DOHH2 (cell line): ENCODE measurements around the gene LYSET.

Experiments used
- CTCF ChIP-seq: fragments of 200-600 bp; sonication (generic); IDR thresholded peaks from one replicate; pipeline ENCODE4 v1.5.1; 2014; ENCODE audit warnings: antibody characterized with exemption, mild to moderate bottlenecking, low read depth, low read length; ENCODE audit not compliant: poor library complexity, severe bottlenecking
- EZH2phosphoT487 ChIP-seq: fragments of 200-600 bp; sonication (generic); IDR thresholded peaks from 2 replicates; pipeline ENCODE4 v1.6.1; 2017; ENCODE audit warnings: borderline replicate concordance, mild to moderate bottlenecking, antibody characterized with exemption, low read length, moderate library complexity, mixed read lengths

GRCh38 chr14:93214598-93214997 lies 29.5 kb downstream of the LYSET start:
- TF ChIP-seq CTCF, result no peak
- TF ChIP-seq EZH2phosphoT487, result no peak
